ENCODE measurements around the gene TMEM255B.

- TF ChIP-seq CTCF (optimal IDR thresholded peaks at IDR 0.05 in 1 of 3, IDR thresholded peaks at IDR 0.05 in 1 of 3, conservative IDR thresholded peaks at IDR 0.05 in 1 of 3; ENCODE audit: extremely low read depth in 1 of 3, insufficient read depth in 2 of 3, low read length in 3 of 3) (no peak), EZH2 (IDR thresholded peaks at IDR 0.05; ENCODE audit: low read length) (no peak)
Observed at GRCh38 chr13:113860665-113861432, 101.8 kb downstream of the TMEM255B start.
